Activated T-helper 9 cell treated with anti-CD3 and anti-CD28 coated beads, Interleukin-2, amount 50 U/mL, for 16 hours (primary cell): ENCODE data around the gene PRSS22.

Experiments
- DNase-seq: peaks from one replicate; pipeline ENCODE4 v3.0.0-alpha.2; 2020; ENCODE audit warnings: low read depth

Gene PRSS22

GRCh38 chr16:2852003-2852730 lies 5.8 kb downstream of the PRSS22 start:
- DNase-seq = no peak

GRCh38 chr16:2848933-2849725 lies 8.8 kb downstream of the PRSS22 start:
- DNase-seq = no peak

DNA sequence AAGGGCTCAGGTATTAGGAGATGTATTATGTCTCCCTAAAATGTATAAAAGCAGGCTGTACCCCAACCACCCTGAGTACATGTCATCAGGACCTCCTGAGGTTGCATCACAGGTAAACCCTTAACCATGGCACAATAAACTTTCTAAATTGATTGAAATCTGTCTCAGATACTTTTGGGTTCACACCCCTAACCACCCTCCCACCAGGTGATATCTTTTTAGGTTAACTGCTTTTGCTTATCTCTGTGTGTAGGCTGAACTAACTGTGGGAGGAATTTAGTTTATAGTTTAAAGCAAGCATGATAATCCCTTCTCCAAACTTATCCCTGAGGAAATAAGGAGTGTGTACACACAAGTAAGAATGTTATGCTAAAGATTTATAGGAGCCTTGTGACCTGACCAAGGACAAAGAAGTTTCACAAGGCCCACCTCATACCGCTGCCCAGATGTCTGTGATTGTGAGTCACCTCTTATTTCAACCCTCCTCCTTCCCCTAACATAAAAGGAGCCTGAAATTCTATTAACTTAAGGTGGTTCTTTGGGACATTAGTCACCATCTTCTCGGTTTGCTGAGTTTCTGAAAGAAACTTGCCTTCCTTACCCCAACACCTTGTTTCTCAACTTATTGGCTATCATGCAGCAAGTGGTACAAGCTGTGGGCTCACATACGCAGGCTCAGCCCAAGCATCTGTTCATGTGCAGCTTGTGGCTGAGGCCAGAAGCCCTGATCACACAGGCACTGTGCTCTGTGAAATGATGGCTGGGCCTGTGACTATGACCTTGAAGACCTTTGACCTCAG lies 11.3 kb downstream of the PRSS22 start:
- no peak for DNase-seq

DNA sequence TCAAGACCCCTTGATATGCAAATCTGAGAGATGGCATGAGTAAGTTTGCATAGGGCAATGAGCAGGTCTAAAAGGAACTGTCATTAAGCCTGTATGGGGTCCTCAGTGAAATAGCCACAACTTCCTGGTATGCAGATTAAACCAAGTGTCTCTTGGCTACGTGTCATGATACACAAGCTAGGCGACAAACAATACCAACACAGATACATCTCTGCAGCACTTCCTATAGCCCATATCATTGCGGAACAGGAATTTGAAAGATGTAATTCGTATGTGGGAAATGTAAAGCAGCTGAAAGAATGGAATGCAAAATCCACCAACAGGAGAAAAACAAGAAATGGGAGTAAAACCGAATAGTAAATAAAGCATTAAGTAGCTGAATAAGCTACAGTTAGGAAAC lies 12.9 kb downstream of the PRSS22 start:
- DNase-seq = no peak

GRCh38 chr16:2843526-2843925 lies 14.4 kb downstream of the PRSS22 start:
- DNase-seq = no peak

GRCh38 chr16:2842340-2843000 lies 15.5 kb downstream of the PRSS22 start:
- DNase-seq = peak; percentile 73

DNA sequence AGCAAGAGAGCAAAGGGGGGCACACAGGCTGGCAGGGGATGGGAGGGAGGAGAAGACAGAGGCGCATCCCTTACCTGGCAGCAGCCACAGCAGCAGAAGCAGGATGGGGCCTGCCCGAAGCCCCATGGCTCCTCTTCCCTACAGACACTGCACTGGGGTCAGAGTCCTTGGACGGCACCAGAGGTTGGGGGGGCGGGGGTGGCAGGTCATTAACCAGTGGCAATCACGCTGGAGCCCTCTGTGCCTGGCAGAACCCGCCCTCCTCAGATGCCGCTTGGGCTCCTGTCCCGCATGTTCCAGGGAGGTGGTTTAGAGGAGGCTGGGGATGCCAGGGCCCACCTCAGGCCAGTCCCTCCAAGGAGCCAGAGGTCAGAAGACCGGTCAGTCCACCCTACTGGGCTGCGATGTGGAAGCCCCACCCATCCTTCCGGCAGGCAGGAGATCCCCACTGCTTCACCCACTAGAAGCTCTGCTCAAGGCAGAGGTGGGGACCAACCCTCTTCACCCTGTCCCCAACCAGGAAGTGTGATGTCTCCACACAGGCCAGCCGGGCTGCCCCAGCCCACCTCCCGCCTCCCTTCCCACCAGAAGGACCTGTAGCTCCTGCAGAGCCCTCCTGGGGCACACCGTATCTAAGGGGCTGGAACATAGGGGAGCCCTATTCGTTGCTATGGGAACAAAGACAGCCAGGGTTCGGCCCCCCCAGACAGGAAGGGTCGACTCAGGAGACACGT lies 16.2 kb downstream of the PRSS22 start:
- no peak for DNase-seq

- DNase-seq = no peak
Observed at GRCh38 chr16:2840914-2841313, 17.1 kb downstream of the PRSS22 start.

- DNase-seq = no peak
Observed at GRCh38 chr16:2839650-2840450, 18.1 kb downstream of the PRSS22 start.

DNA sequence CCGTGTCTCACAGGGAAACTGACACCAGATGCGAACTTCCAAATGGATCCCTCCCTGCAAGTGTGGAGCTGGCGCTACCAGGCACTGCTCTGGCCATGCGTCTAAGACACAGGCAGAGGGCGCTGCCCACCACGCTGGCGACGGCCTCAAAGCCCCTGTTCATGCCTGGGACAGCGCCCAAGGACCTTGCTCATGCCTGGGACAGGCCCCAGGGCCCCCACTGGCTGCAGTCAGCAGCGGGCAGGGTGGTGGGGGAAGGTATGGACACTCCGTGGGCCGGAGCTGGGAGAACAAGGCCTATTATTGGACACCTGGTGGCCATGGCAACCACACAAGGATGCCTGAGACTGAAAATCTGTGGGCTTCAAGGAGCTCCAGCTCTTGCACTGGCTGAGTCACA lies 19.0 kb downstream of the PRSS22 start:
- DNase-seq = peak; percentile 30

- DNase-seq = no peak
Observed at GRCh38 chr16:2836646-2837508, 21.1 kb downstream of the PRSS22 start.

DNA sequence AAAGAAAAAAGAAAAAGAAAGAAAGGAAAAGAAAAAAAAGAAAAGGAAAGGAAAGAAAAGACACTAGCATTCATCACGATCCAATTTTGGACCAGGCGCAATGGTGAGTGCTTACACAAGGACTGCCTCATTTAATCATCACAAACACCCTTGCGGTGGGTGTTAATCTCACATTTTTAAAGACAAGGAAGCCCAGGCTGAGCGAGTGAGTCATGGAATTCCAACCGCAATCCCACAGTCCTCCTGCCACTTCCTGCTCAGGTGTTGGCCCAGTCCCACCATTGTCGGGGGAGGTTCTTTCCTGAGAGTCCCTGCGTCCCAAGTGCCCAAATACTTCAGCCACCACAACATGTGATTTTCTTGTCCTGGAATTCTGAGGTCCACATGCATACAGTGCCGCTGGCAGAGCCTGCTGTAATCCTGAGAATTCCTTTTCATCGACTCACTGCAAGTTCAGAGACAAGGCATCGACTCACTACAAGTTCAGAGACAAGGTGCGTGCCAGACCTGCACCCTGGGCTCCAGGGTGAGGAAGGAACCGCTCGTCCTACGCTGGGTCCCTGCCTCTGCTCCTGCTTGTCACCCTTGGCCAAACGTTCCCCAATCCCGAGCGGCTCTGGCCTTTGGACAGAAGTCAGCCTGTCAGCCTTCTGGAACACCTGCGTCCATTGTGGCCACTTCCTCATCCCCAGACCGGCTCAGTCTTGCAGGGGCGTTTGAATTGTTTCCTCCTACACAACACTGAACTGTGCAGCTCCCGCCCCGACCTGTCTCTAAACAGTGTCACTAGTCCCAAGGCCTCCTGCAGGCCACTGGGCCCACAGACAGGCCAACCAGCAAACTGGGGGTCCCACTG lies 22.1 kb downstream of the PRSS22 start:
- no peak for DNase-seq

DNA sequence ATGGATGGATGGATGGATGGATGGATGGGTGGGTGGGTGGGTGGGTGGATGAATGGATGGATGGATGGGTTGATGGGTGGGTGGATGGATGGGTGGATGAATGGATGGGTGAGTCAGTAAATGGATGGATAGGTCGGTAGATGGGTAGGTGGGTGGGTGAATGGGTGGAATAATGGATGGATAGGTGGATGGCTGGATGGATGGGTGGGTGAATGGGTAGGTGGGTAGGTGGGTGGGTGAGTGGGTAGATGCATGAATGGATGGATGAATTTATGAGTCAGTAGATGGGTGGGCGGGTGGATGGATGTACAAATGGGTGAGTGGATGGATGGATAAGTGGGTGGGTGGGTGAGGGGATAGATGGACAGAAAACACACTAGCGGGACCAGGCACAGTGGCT lies 23.0 kb downstream of the PRSS22 start:
- no peak for DNase-seq

DNA sequence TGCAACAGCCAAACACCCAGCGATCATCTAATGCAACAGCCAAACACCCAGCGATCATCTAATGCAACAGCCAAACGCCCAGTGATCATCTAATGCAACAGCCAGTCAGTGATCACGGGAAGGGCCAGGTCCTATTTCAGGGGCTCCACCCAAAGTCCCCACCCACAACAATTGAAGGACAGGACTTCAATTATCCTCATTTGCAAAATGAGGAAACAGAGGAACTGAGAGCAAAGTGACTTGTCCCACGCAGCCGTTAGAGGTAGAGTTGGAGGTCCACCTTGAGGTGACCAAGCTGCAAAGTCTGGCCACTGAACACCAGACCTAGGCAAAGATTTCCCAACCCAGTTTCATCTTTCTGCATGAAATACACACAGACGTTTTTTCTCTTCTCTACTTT lies 24.2 kb downstream of the PRSS22 start:
- DNase-seq = no peak

DNA sequence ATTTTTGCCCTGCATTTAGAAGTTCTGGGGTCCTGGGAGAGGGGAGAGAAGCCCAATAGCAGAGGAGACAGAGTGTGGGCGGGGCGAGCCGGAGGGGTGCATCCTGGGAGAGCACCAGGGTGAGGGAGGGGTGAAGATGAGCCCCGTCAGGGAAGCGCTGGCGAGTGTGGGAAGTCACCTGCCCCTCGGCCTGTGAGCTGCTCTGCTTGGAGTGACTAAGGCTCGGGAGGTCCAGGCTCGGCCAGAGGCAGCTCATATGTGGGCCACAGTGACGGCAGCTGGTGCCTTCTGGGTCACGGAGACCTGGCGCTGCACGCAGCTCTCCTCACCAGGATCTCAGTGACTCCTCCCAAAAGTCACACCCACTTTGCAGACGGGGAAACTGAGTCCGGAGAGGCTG lies 26.8 kb downstream of the PRSS22 start:
- no peak for DNase-seq

DNA sequence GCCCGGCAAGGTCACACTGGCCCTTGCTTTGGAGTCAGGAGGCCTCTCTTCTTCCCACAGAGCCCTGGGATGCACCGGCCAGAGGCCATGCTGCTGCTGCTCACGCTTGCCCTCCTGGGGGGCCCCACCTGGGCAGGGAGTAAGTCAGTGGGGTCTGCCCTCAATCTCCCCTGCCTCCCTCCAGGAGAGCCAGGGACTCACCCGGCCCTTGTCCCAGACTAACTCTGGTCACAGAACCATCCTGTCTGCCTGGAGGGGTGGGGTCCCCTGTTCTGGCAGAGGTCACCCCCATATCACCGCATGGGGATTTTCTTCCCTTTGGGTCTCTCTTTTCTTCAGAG lies 27.6 kb downstream of the PRSS22 start:
- DNase-seq = no peak

- no peak for DNase-seq
Observed at GRCh38 chr16:2829501-2830354, 28.2 kb downstream of the PRSS22 start, which contains the start of gene ZG16B. ZG16B (plus strand) TSS chr16:2830303; CDS start chr16:2830442, 139 bp downstream.
